ENCODE data around the gene ADO. TPM values are rescaled to one million over a fixed set of nuclear protein-coding genes. Genes with fewer than 3 reads are reported as not detected.

ADO gene
- total and polyA plus RNA-seq, 10 of the 15 experiments (the other 5 are each of a cell fraction or from before 2014, with no cell fraction given), result 4.3 to 44.6 (median 18.7) TPM

DNA sequence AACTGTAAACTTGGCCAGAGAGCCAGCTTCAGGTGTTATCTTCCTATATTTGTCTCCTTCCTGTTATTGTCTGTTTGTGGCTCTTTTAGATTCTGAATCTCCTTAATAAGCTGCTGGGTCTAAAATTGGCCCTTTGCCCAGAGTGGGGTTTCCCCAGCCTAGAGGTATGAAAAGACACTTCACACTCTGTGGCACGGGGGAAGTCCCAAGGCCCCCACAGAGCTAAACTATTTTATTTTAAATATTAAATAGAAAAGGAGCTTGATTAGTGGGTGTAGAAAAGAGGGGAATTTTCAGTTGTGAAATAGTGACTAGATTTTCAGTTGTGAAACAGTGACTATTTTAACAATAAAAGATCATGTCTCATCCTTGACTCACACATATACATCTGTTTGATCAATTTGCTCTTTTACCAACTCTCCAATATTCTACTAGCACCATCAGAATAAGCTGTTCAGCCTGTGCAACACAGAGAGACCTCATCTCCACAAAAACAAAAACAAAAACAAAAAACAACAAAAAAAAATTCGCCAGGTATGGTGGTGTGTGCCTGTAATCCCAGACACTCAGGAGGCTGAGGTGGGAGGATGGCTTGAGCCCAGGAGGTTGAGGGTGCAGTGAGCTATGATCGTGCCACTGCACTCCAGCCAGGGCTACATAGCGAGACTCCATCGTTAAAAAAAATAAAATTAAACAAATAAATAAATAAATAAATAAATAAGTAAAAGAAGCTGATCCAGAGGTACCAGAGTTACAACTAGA is 24.9 kb upstream of the ADO start (continued):
- TF ChIP-seq PML (IDR thresholded peaks at IDR 0.05; ENCODE audit: low read length) (peak; percentile 60; the same call in 1 of the 2 replicates), CREB1 (IDR thresholded peaks at IDR 0.05; ENCODE audit: low read depth) (peak; percentile 12; the same call in 1 of the 2 replicates), BACH1 (IDR thresholded peaks at IDR 0.05; ENCODE audit: borderline replicate concordance) (no peak; the same call in 1 of the 2 replicates), ZNF687 (IDR thresholded peaks at IDR 0.05) (no peak), TCF7 (IDR thresholded peaks at IDR 0.05; ENCODE audit: borderline replicate concordance) (0 out of 2 replicates have a peak, but pooled peaks have one; percentile 52), SREBF1 (IDR thresholded peaks at IDR 0.05; ENCODE audit: low read length) (0 out of 2 replicates have a peak, but pooled peaks have one; percentile 33), ATF7 (IDR thresholded peaks at IDR 0.05; ENCODE audit: low read depth) (peak; percentile 63), SREBF2 (IDR thresholded peaks at IDR 0.05; ENCODE audit: low read length) (no peak), NBN (IDR thresholded peaks at IDR 0.05) (peak; percentile 60), MEF2A (IDR thresholded peaks at IDR 0.05; ENCODE audit: insufficient read depth, low read depth, low read length) (peak; percentile 94), HCFC1 (IDR thresholded peaks at IDR 0.05; ENCODE audit: low read length) (no peak), HDGF (IDR thresholded peaks at IDR 0.05) (peak; percentile 74; the same call in 1 of the 2 replicates), SIN3A (IDR thresholded peaks at IDR 0.05; ENCODE audit: low read depth, low read length) (no peak), ZZZ3 (IDR thresholded peaks at IDR 0.05; ENCODE audit: control insufficient read depth, insufficient read length, low read depth) (no peak), USF2 (IDR thresholded peaks at IDR 0.05; ENCODE audit: borderline replicate concordance, low read depth, low read length) (no peak), SMAD5 (IDR thresholded peaks at IDR 0.05; ENCODE audit: low read depth) (no peak), RELA (IDR thresholded peaks at IDR 0.05; ENCODE audit: borderline replicate concordance, partially characterized antibody) (peak; percentile 45)
- TF ChIP-seq, protein P1, sequence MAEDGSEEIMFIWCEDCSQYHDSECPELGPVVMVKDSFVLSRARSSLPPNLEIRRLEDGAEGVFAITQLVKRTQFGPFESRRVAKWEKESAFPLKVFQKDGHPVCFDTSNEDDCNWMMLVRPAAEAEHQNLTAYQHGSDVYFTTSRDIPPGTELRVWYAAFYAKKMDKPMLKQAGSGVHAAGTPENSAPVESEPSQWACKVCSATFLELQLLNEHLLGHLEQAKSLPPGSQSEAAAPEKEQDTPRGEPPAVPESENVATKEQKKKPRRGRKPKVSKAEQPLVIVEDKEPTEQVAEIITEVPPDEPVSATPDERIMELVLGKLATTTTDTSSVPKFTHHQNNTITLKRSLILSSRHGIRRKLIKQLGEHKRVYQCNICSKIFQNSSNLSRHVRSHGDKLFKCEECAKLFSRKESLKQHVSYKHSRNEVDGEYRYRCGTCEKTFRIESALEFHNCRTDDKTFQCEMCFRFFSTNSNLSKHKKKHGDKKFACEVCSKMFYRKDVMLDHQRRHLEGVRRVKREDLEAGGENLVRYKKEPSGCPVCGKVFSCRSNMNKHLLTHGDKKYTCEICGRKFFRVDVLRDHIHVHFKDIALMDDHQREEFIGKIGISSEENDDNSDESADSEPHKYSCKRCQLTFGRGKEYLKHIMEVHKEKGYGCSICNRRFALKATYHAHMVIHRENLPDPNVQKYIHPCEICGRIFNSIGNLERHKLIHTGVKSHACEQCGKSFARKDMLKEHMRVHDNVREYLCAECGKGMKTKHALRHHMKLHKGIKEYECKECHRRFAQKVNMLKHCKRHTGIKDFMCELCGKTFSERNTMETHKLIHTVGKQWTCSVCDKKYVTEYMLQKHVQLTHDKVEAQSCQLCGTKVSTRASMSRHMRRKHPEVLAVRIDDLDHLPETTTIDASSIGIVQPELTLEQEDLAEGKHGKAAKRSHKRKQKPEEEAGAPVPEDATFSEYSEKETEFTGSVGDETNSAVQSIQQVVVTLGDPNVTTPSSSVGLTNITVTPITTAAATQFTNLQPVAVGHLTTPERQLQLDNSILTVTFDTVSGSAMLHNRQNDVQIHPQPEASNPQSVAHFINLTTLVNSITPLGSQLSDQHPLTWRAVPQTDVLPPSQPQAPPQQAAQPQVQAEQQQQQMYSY (CRISPR knock-in tag; IDR thresholded peaks at IDR 0.05), result no peak
- TF ChIP-seq, protein P2, sequence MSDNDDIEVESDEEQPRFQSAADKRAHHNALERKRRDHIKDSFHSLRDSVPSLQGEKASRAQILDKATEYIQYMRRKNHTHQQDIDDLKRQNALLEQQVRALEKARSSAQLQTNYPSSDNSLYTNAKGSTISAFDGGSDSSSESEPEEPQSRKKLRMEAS (IDR thresholded peaks at IDR 0.05; ENCODE audit: low read depth, low read length), result no peak
- TF ChIP-seq, protein P3, sequence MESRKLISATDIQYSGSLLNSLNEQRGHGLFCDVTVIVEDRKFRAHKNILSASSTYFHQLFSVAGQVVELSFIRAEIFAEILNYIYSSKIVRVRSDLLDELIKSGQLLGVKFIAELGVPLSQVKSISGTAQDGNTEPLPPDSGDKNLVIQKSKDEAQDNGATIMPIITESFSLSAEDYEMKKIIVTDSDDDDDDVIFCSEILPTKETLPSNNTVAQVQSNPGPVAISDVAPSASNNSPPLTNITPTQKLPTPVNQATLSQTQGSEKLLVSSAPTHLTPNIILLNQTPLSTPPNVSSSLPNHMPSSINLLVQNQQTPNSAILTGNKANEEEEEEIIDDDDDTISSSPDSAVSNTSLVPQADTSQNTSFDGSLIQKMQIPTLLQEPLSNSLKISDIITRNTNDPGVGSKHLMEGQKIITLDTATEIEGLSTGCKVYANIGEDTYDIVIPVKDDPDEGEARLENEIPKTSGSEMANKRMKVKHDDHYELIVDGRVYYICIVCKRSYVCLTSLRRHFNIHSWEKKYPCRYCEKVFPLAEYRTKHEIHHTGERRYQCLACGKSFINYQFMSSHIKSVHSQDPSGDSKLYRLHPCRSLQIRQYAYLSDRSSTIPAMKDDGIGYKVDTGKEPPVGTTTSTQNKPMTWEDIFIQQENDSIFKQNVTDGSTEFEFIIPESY (IDR thresholded peaks at IDR 0.05), result no peak
